OCI-M2 (cell line): ENCODE results near the gene GRIK5.

Experiments used
- DNase-seq: peaks from one replicate; lab custom pipeline; 2025; ENCODE audit not compliant: unreplicated experiment; lab: John Stamatoyannopoulos, UW

The GRIK5 gene

GRCh38 chr19:41957838-41958366 is 112.1 kb downstream of the GRIK5 start:
- DNase-seq = no peak

GRCh38 chr19:41957161-41957837 is 112.7 kb downstream of the GRIK5 start:
- no peak for DNase-seq

GRCh38 chr19:41956621-41957020 is 113.4 kb downstream of the GRIK5 start:
- DNase-seq = no peak

GRCh38 chr19:41955521-41955920 is 114.5 kb downstream of the GRIK5 start:
- no peak for DNase-seq

DNA sequence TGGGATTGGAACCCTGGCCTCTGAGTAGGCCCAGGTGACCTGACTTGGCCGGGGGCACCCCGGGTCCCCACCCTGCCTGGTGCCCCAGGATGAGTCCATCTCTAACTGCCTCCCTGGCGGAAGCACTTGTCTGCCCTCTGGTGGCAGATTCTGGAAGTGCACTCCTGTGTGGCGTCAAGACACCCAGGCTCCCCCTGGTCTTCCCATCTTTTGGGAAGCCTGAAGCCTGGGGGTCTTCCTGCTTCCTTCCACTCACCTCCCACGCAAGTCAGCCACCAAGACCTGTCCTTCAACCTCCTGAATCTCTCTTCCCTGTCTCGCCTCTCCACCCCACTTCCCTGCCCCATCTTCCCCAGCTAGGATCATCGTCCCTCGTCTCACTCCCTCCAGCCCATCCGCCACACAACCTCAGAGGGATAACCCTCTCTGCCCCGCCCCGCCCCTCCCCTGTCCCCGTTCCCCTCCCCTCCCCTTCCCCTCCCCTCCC is 118.3 kb downstream of the GRIK5 start:
- DNase-seq = no peak
